ENCODE measurements around the gene GRIN2B. TPM values are rescaled to one million over a fixed set of nuclear protein-coding genes. Genes with fewer than 3 reads are reported as not detected.

GRIN2B gene
- polyA plus RNA-seq, 1 experiment = not detected

GRCh38 chr12:13961971-13962370 is 19.4 kb downstream of the GRIN2B start:
- Histone ChIP-seq H3K27me3 (ENCODE audit: control insufficient read depth, insufficient read depth, low read length) (no peaks in the 10 kb centered on the region), H3K4me3 (ENCODE audit: low read depth, low read length) (no peak overlapping the region), H3K36me3 (ENCODE audit: control insufficient read depth, insufficient read depth, low read length) (no peaks in the 10 kb centered on the region)
- no peak for DNase-seq (ENCODE audit: low read depth)
- POLR2A ChIA-PET = no interaction called here
- TF ChIP-seq, protein P1, sequence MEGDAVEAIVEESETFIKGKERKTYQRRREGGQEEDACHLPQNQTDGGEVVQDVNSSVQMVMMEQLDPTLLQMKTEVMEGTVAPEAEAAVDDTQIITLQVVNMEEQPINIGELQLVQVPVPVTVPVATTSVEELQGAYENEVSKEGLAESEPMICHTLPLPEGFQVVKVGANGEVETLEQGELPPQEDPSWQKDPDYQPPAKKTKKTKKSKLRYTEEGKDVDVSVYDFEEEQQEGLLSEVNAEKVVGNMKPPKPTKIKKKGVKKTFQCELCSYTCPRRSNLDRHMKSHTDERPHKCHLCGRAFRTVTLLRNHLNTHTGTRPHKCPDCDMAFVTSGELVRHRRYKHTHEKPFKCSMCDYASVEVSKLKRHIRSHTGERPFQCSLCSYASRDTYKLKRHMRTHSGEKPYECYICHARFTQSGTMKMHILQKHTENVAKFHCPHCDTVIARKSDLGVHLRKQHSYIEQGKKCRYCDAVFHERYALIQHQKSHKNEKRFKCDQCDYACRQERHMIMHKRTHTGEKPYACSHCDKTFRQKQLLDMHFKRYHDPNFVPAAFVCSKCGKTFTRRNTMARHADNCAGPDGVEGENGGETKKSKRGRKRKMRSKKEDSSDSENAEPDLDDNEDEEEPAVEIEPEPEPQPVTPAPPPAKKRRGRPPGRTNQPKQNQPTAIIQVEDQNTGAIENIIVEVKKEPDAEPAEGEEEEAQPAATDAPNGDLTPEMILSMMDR (IDR thresholded peaks at IDR 0.05; ENCODE audit: insufficient read depth, low read depth, low read length) = no peak
- CTCF ChIA-PET = no interaction called here

GRCh38 chr12:13959131-13959723 is 22.2 kb downstream of the GRIN2B start:
- no peak for DNase-seq (ENCODE audit: low read depth)
- Histone ChIP-seq H3K4me3 (ENCODE audit: low read depth, low read length) (no peak overlapping the region), H3K27me3 (ENCODE audit: control insufficient read depth, insufficient read depth, low read length) (no peaks in the 10 kb centered on the region), H3K36me3 (ENCODE audit: control insufficient read depth, insufficient read depth, low read length) (no peaks in the 10 kb centered on the region)
- CTCF ChIA-PET = no interaction called here
- TF ChIP-seq, protein P1 (IDR thresholded peaks at IDR 0.05; ENCODE audit: insufficient read depth, low read depth, low read length) = no peak
- POLR2A ChIA-PET = no interaction called here

GRCh38 chr12:13957576-13957975 is 23.8 kb downstream of the GRIN2B start:
- CTCF ChIA-PET = no interaction called here
- Histone ChIP-seq H3K4me3 (ENCODE audit: low read depth, low read length) (no peak overlapping the region), H3K27me3 (ENCODE audit: control insufficient read depth, insufficient read depth, low read length) (no peaks in the 10 kb centered on the region), H3K36me3 (ENCODE audit: control insufficient read depth, insufficient read depth, low read length) (no peaks in the 10 kb centered on the region)
- TF ChIP-seq, protein P1 (IDR thresholded peaks at IDR 0.05; ENCODE audit: insufficient read depth, low read depth, low read length) = no peak
- DNase-seq (ENCODE audit: low read depth) = no peak
- POLR2A ChIA-PET = no interaction called here

GRCh38 chr12:13956060-13956590 is 25.3 kb downstream of the GRIN2B start:
- Histone ChIP-seq H3K27me3 (ENCODE audit: control insufficient read depth, insufficient read depth, low read length) (no peaks in the 10 kb centered on the region), H3K36me3 (ENCODE audit: control insufficient read depth, insufficient read depth, low read length) (no peaks in the 10 kb centered on the region), H3K4me3 (ENCODE audit: low read depth, low read length) (no peak overlapping the region)
- ChIA-PET POLR2A (no interaction called here), CTCF (no interaction called here)
- DNase-seq (ENCODE audit: low read depth) = no peak
- TF ChIP-seq, protein P1 (IDR thresholded peaks at IDR 0.05; ENCODE audit: insufficient read depth, low read depth, low read length) = no peak

DNA sequence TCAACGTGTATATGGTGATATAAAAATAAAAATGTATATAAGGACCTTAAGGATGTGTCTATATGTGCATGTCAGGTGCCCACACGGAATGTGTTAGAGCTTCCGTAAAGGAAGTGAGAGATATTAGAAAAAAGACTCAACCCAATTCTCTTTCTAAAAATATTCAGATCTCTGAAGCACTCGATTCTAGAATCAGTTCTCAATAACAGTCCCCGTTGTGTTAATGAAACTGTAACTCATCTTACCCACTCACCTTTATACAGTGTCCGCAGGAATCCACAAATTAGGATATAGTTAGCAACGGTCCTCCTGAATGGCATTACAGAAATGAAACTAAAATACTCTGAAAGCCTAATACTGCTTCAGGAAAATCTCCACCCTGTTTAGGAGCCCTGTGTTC is 29.3 kb downstream of the GRIN2B start:
- no peak for DNase-seq (ENCODE audit: low read depth)
- TF ChIP-seq, protein P1 (IDR thresholded peaks at IDR 0.05; ENCODE audit: insufficient read depth, low read depth, low read length) = no peak
- POLR2A ChIA-PET = no interaction called here
- Histone ChIP-seq H3K36me3 (ENCODE audit: control insufficient read depth, insufficient read depth, low read length) (no peaks in the 10 kb centered on the region), H3K27me3 (ENCODE audit: control insufficient read depth, insufficient read depth, low read length) (no peaks in the 10 kb centered on the region), H3K4me3 (ENCODE audit: low read depth, low read length) (no peak overlapping the region)
- CTCF ChIA-PET = interaction anchor here (1.0 kb wide), 1 partner anchor 88 kb away, joined by 3 read pairs; no protein-coding TSS in a partner anchor

Data from BJ (cell line).